B cell (primary cell): ENCODE measurements around the gene IL17RE. TPM values are rescaled to one million over a fixed set of nuclear protein-coding genes. Genes with fewer than 3 reads are reported as not detected.
A peak's percentile ranks its signal among the peaks of the same experiment; 100 is the strongest.

Experiments
- ATAC-seq: fragments of 200-7000 bp; cut with Tn5 transposase; one replicate; pipeline ENCODE4 v1.10.0; 2021; ENCODE audit warnings: low read depth, mild to moderate bottlenecking, moderate number of reproducible peaks, moderate library complexity
- CTCF ChIA-PET: fragments of 350-600 bp; sonication (Branson Sonifier 250); formaldehyde crosslinking; loops from one replicate; lab custom pipeline; 2021; ENCODE audit warnings: antibody characterized with exemption, inconsistent platforms; lab: Charles Lee
- POLR2A ChIA-PET: fragments of 350-600 bp; sonication (Branson Sonifier 250); formaldehyde crosslinking; loops from one replicate; lab custom pipeline; 2021; ENCODE audit warnings: antibody characterized with exemption; lab: Charles Lee
- DNase-seq: peaks from one replicate; pipeline ENCODE4 v3.0.0; 2013
- H2AFZ ChIP-seq: 2 replicates; pipeline ENCODE4 v1.6.1; 2012; ENCODE audit warnings: mild to moderate bottlenecking, low read depth, low read length; ENCODE audit not compliant: insufficient read depth, poor library complexity, severe bottlenecking
- H3K27ac ChIP-seq, 2 donors: 1 replicate in 1 of 2; 2 replicates in 1 of 2; pipeline ENCODE4 v1.5.1; 2012 to 2013; ENCODE audit warnings: low read length in 2 of 2, mild to moderate bottlenecking in 2 of 2, moderate library complexity in 1 of 2
- H3K27me3 ChIP-seq, 4 experiments: fragments of 200-600 bp in 1 of 4; sonication (generic) in 1 of 4; replicated peaks in 1 of 4; 1 replicate in 2 of 4; 2 replicates in 2 of 4; pipeline versions ENCODE4 v1.6.1 to v1.7.0; 2013 to 2016; ENCODE audit warnings: low read length in 3 of 4, mild to moderate bottlenecking in 2 of 4, mixed read lengths in 1 of 4, moderate library complexity in 1 of 4; ENCODE audit not compliant: insufficient read depth in 4 of 4, control insufficient read depth in 3 of 4; ENCODE audit errors: control extremely low read depth in 1 of 4
- H3K36me3 ChIP-seq, 2 experiments: replicated peaks in 1 of 2; 1 replicate in 1 of 2; 2 replicates in 1 of 2; pipeline versions ENCODE4 v1.6.1 to v1.7.1; 2013; ENCODE audit warnings: low read length in 1 of 2; ENCODE audit not compliant: insufficient read depth in 2 of 2, control insufficient read depth in 1 of 2; ENCODE audit errors: control extremely low read depth in 1 of 2, extremely low read depth in 1 of 2
- H3K4me1 ChIP-seq, 2 donors: fragments of 200-600 bp in 1 of 2; sonication (generic) in 1 of 2; 1 replicate in 1 of 2; 2 replicates in 1 of 2; pipeline versions ENCODE4 v1.5.1 to v1.6.1; 2013 to 2017; ENCODE audit warnings: low read length in 2 of 2; ENCODE audit not compliant: control insufficient read depth in 2 of 2, insufficient read depth in 2 of 2
- H3K4me2 ChIP-seq: replicated peaks from 2 replicates; pipeline ENCODE3; 2012; ENCODE audit warnings: mild to moderate bottlenecking, low read depth, low read length; ENCODE audit not compliant: poor library complexity, severe bottlenecking
- H3K4me3 ChIP-seq, 5 experiments: fragments of 200-600 bp in 1 of 5; sonication (generic) in 1 of 5; 1 replicate in 3 of 5; 2 replicates in 2 of 5; pipeline versions ENCODE4 v1.5.1 to v1.7.0; 2011 to 2016; ENCODE audit warnings: low read length in 4 of 5, mild to moderate bottlenecking in 4 of 5, low read depth in 2 of 5, control low read depth in 1 of 5, moderate library complexity in 1 of 5; ENCODE audit not compliant: insufficient read depth in 1 of 5; ENCODE audit errors: control extremely low read depth in 1 of 5, extremely low read depth in 1 of 5
- H3K79me2 ChIP-seq: fragments of 200-600 bp; sonication (generic); one replicate; pipeline ENCODE4 v1.6.0; 2016; ENCODE audit warnings: low read length; ENCODE audit not compliant: control insufficient read depth, insufficient read depth
- H3K9ac ChIP-seq: fragments of 200-600 bp; sonication (generic); 2 replicates; pipeline ENCODE4 v1.6.1; 2017; ENCODE audit warnings: mild to moderate bottlenecking, low read length, moderate library complexity
- H3K9me3 ChIP-seq, 3 donors: one replicate each; pipeline versions ENCODE4 v1.6.1 to v1.7.1; 2013; ENCODE audit warnings: low read length in 2 of 3; ENCODE audit not compliant: control insufficient read depth in 2 of 3, insufficient read depth in 1 of 3; ENCODE audit errors: control extremely low read depth in 1 of 3
- H4K20me1 ChIP-seq: 2 replicates; pipeline ENCODE4 v1.6.0; 2012; ENCODE audit warnings: mild to moderate bottlenecking, low read length; ENCODE audit not compliant: insufficient read depth, control insufficient read depth, poor library complexity, severe bottlenecking
- H3K27ac Mint-ChIP-seq: one replicate; pipeline ENCODE4 v1.8.0; 2021; ENCODE audit warnings: mixed read lengths
- H3K27me3 Mint-ChIP-seq: one replicate; pipeline ENCODE4 v1.8.0; 2021; ENCODE audit warnings: mixed read lengths
- H3K4me1 Mint-ChIP-seq: one replicate; pipeline ENCODE4 v1.8.0; 2021; ENCODE audit warnings: mixed read lengths
- H3K4me3 Mint-ChIP-seq: one replicate; pipeline ENCODE4 v1.8.0; 2021; ENCODE audit warnings: mixed read lengths
- H3K9me3 Mint-ChIP-seq: one replicate; pipeline ENCODE4 v1.8.0; 2022; ENCODE audit warnings: mixed read lengths; ENCODE audit not compliant: insufficient read depth
- EZH2 ChIP-seq: IDR thresholded peaks from 2 replicates; pipeline ENCODE4 v1.6.1; 2012; ENCODE audit warnings: borderline replicate concordance, low read depth, mild to moderate bottlenecking, moderate library complexity, low read length; ENCODE audit not compliant: insufficient read depth, poor library complexity, severe bottlenecking
- WGBS: methylation state at CpG from one replicate; pipeline ENCODE4 v1.1.5; 2013; ENCODE audit warnings: missing lambda C conversion rate; ENCODE audit not compliant: insufficient coverage; 5-methylcytosine and 5-hydroxymethylcytosine counted together
- intact Hi-C: fragments of 100-400 bp; cut with micrococcal nuclease; formaldehyde crosslinking; loops from one replicate; pipeline ENCODE4 v1.10.0; 2022
- polyA plus RNA-seq: library from polyadenylated mRNA; depleted of rRNA; stranded (reverse); fragments of >200 nt; gene quantifications from 2 replicates; pipeline ENCODE4 v1.2.3, GENCODE V29; 2012
- total RNA-seq, 2 donors: library from RNA; stranded (reverse); fragments of 120-200 nt in 1 of 2; gene quantifications; 1 replicate in 1 of 2; 2 replicates in 1 of 2; pipeline versions ENCODE4 v1.2.3 to v1.2.4, GENCODE V29; 2013 to 2022
- TF ChIP-seq, protein P1 (sequence below): fragments of 200-600 bp; IDR thresholded peaks from one replicate; pipeline ENCODE4 v1.8.0; 2022; ENCODE audit warnings: antibody characterized with exemption, mild to moderate bottlenecking

The IL17RE gene
- total and polyA plus RNA-seq, 2 donors (not counting 1 experiment from before 2014, with no cell fraction given): 0.37 TPM; not detected in 1

DNA sequence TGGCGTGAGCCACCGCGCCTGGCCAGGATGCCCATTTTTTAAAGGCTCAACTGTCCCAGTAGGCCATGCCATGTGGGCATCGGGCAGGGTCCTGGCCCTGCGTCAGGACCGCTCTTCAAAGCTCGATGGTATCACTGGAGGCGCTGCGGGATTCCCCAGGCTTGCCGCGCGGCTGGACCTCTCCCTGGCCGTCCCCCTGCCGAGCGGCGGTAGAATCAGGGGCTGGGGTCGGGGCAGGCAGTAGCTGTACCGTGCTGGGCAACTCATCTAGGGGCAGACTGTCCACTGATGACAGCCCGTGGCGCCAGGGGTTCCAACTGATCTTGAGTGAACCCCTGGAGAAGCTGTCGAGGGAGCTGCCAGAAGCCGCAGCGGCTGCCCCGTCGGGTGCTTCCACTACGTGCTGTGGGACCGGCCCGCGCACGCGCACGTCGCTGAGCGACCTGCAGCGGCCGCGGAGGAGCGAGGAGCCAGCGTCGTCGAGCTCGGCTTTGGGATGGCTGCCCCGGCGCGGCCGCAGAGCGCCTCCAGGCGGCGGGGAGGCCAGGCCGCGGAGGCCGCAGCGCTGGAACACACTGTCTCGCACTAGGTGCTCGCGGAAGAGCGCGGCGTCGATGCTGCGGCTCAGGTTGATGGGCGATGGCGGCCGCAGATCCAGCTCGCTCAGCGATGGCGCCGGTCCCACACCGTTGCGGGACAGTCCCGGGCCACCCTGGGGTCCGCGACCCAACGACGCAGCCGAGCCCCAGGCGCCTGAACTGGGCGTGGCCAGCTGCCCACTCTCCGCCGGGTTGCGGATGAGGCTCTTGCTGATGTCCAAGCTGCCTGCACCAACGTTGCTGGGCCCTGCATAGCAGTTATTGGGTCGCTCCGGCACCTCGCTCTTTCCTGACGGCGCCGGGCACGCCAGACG, 43.7 kb downstream of the IL17RE start:
- H4K20me1 ChIP-seq: no peaks in the 10 kb centered on the region
- ChIA-PET POLR2A (interaction anchor here (0.6 to 1.3 kb wide), 8 partner anchors 8 to 375 kb away, joined by 3 to 11 read pairs (median 3); partner anchors contain the start of genes CRELD1, EMC3, JAGN1 and SEC13), CTCF (interaction anchor here (0.6 to 2.2 kb wide), 20 partner anchors 8 to 593 kb away, joined by 3 to 47 read pairs (median 3); partner anchors contain the start of genes CRELD1, FANCD2 and SEC13)
- H3K4me3 ChIP-seq: peak overlapping the region in 3 of 5 experiments; percentile 27 to 51 (median 50)
- Mint-ChIP-seq H3K27me3 (no peaks in the 10 kb centered on the region), H3K4me3 (peak overlapping the region; percentile 89), H3K9me3 (no peaks in the 10 kb centered on the region), H3K27ac (peak overlapping the region; percentile 85), H3K4me1 (peaks cover 11% of the 10 kb centered on the region)
- H2AFZ ChIP-seq: peak overlapping the region; percentile 45
- WGBS: 70% methylated on average over 90 of the region's 90 CpGs
- peaks cover 0 to 5% of the 10 kb centered on the region in 2 experiments for H3K36me3 ChIP-seq
- H3K27me3 ChIP-seq: peaks cover 0 to 4% (median 0%) of the 10 kb centered on the region in 4 experiments
- H3K79me2 ChIP-seq: no peaks in the 10 kb centered on the region
- TF ChIP-seq, protein P1, sequence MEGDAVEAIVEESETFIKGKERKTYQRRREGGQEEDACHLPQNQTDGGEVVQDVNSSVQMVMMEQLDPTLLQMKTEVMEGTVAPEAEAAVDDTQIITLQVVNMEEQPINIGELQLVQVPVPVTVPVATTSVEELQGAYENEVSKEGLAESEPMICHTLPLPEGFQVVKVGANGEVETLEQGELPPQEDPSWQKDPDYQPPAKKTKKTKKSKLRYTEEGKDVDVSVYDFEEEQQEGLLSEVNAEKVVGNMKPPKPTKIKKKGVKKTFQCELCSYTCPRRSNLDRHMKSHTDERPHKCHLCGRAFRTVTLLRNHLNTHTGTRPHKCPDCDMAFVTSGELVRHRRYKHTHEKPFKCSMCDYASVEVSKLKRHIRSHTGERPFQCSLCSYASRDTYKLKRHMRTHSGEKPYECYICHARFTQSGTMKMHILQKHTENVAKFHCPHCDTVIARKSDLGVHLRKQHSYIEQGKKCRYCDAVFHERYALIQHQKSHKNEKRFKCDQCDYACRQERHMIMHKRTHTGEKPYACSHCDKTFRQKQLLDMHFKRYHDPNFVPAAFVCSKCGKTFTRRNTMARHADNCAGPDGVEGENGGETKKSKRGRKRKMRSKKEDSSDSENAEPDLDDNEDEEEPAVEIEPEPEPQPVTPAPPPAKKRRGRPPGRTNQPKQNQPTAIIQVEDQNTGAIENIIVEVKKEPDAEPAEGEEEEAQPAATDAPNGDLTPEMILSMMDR: peak; percentile 69
- TF ChIP-seq EZH2: no peak
- H3K4me1 ChIP-seq: peaks cover 6 to 13% of the 10 kb centered on the region in 2 donors
- no peaks in the 10 kb centered on the region for H3K9me3 ChIP-seq
- no peak overlapping the region for H3K27ac ChIP-seq
- DNase-seq: peak; percentile 79
- intact Hi-C loops: loop anchor here (1.0 to 5.0 kb wide), 3 partner anchors 13 to 301 kb away; partner anchors contain the start of genes CRELD1 and TATDN2
- peak overlapping the region; percentile 60 for H3K9ac ChIP-seq
- ATAC-seq: peak; percentile 92
- peak overlapping the region; percentile 67 for H3K4me2 ChIP-seq
